ENCODE results near the gene PRKCQ. TPM values are rescaled to one million over a fixed set of nuclear protein-coding genes. Genes with fewer than 3 reads are reported as not detected.

PRKCQ gene
- total RNA-seq, 2 experiments from 2014 or later = 4.0 to 7.8 TPM

DNA sequence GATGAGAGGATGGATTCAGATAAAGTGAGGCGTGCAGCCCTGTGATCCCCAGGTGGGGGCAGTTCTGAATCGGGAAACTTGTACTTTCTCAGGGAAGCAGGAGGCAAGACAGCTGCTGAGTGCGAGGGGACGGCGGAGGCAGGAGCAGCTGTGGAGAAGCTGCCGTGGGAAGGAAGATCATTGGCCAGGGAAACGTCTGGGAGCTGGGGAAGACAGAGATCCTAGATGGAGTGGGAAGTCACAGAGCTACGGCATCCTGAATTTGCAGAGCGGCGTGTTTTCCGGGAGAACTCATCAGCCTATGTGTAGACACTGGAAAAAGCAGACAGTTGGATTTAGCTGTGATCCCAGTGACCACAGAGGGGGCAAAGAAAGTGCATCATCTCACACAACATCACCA, 9.2 kb downstream of the PRKCQ start:
- Histone ChIP-seq H3K27ac (ENCODE audit: low read depth, low read length, poor library complexity, severe bottlenecking) (no peak overlapping the region), H2AFZ (ENCODE audit: low read length) (no peak overlapping the region), H3K9me3 (ENCODE audit: low read length) (no peaks in the 10 kb centered on the region), H3K9me2 (ENCODE audit: insufficient read depth, low read length) (no peaks in the 10 kb centered on the region), H3K4me2 (ENCODE audit: low read length) (no peak overlapping the region), H3K79me2 (ENCODE audit: insufficient read depth, low read depth, low read length) (no peaks in the 10 kb centered on the region), H3K36me3 (ENCODE audit: insufficient read depth, low read length) (no peaks in the 10 kb centered on the region), H4K20me1 (ENCODE audit: insufficient read depth, low read length) (no peaks in the 10 kb centered on the region), H3K4me3 (ENCODE audit: low read depth, low read length, poor library complexity, severe bottlenecking) (no peak overlapping the region), H3K4me1 (ENCODE audit: insufficient read depth, low read length, poor library complexity, severe bottlenecking) (no peaks in the 10 kb centered on the region)
- intact Hi-C loops (cut with micrococcal nuclease; ENCODE audit: unreplicated experiment) = no loop called here
- POLR2A ChIA-PET = interaction anchor here (0.6 kb wide), 1 partner anchor 95 kb away, joined by 4 read pairs; no protein-coding TSS in a partner anchor
- no TSS peak for BruUV-seq (replicated peaks)
- no peak for DNase-seq (ENCODE audit: low spot score)
- CTCF ChIA-PET (ENCODE audit: unreplicated experiment) = no interaction called here
- no peak for TF ChIP-seq EZH2phosphoT487 (IDR thresholded peaks at IDR 0.05; ENCODE audit: borderline replicate concordance, low read depth, low read length)
- TF ChIP-seq, protein P1, sequence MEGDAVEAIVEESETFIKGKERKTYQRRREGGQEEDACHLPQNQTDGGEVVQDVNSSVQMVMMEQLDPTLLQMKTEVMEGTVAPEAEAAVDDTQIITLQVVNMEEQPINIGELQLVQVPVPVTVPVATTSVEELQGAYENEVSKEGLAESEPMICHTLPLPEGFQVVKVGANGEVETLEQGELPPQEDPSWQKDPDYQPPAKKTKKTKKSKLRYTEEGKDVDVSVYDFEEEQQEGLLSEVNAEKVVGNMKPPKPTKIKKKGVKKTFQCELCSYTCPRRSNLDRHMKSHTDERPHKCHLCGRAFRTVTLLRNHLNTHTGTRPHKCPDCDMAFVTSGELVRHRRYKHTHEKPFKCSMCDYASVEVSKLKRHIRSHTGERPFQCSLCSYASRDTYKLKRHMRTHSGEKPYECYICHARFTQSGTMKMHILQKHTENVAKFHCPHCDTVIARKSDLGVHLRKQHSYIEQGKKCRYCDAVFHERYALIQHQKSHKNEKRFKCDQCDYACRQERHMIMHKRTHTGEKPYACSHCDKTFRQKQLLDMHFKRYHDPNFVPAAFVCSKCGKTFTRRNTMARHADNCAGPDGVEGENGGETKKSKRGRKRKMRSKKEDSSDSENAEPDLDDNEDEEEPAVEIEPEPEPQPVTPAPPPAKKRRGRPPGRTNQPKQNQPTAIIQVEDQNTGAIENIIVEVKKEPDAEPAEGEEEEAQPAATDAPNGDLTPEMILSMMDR (conservative IDR thresholded peaks at IDR 0.05; ENCODE audit: low read length) = no peak

DNA sequence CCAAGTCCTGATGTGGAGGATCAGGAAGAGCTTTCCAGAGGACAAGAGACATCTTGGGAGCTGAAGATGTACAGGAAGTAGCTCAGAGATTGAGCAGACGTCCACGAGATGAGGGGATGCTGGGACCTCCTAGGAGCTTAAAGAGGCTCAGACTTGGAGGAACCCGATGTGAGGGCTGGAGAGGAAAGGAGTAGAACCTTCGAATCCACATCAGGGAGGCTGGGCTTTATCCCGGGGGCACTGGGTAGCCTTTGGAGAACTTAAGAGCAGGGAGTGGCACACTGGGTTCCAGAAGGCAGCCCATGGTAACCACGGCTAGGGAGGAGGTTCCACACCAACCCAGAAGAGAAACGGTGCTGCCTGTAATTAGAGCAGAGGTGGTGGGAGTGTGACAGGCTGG, 10.8 kb downstream of the PRKCQ start:
- ChIA-PET CTCF (ENCODE audit: unreplicated experiment) (interaction anchor here (0.6 kb wide), 1 partner anchor 10 kb away, joined by 3 read pairs; no protein-coding TSS in a partner anchor), POLR2A (interaction anchor here (0.5 kb wide), 1 partner anchor 10 kb away, joined by 3 read pairs; no protein-coding TSS in a partner anchor)
- H3K79me2 ChIP-seq (ENCODE audit: insufficient read depth, low read depth, low read length) = no peaks in the 10 kb centered on the region
- no peak overlapping the region for H3K4me3 ChIP-seq (ENCODE audit: low read depth, low read length, poor library complexity, severe bottlenecking)
- TF ChIP-seq, protein P1 (conservative IDR thresholded peaks at IDR 0.05; ENCODE audit: low read length) = no peak
- TF ChIP-seq EZH2phosphoT487 (IDR thresholded peaks at IDR 0.05; ENCODE audit: borderline replicate concordance, low read depth, low read length) = no peak
- intact Hi-C loops (cut with micrococcal nuclease; ENCODE audit: unreplicated experiment) = no loop called here
- no peaks in the 10 kb centered on the region for H3K36me3 ChIP-seq (ENCODE audit: insufficient read depth, low read length)
- no peaks in the 10 kb centered on the region for H3K4me1 ChIP-seq (ENCODE audit: insufficient read depth, low read length, poor library complexity, severe bottlenecking)
- no peak overlapping the region for H3K4me2 ChIP-seq (ENCODE audit: low read length)
- no peaks in the 10 kb centered on the region for H4K20me1 ChIP-seq (ENCODE audit: insufficient read depth, low read length)
- no peak overlapping the region for H2AFZ ChIP-seq (ENCODE audit: low read length)
- no TSS peak for BruUV-seq (replicated peaks)
- no peaks in the 10 kb centered on the region for H3K9me2 ChIP-seq (ENCODE audit: insufficient read depth, low read length)
- DNase-seq (ENCODE audit: low spot score) = no peak
- no peak overlapping the region for H3K27ac ChIP-seq (ENCODE audit: low read depth, low read length, poor library complexity, severe bottlenecking)
- H3K9me3 ChIP-seq (ENCODE audit: low read length) = no peaks in the 10 kb centered on the region

DNA sequence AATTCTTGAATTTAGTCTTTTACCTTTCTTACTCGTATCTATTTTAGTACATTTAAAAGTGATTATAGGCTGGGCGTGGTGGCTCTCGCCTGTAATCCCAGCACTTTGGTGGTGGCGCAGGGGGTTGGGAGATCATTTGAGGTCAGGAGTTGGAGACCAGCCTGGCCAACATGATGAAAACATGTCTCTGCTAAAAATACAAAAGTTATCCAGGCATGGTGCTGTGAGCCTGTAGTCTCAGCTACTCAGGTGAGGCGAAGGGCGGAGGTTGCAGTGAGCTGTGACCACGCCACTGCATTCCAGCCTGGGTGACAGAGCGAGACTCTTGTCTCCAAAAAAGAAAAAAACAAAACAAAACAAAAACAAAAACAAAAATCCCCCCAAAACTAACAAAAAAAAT, 12.2 kb downstream of the PRKCQ start:
- ChIA-PET POLR2A (interaction anchor here (0.8 kb wide), 1 partner anchor 36 kb away, joined by 3 read pairs; no protein-coding TSS in a partner anchor), CTCF (ENCODE audit: unreplicated experiment) (no interaction called here)
- Histone ChIP-seq H3K79me2 (ENCODE audit: insufficient read depth, low read depth, low read length) (no peaks in the 10 kb centered on the region), H3K36me3 (ENCODE audit: insufficient read depth, low read length) (no peaks in the 10 kb centered on the region), H3K27ac (ENCODE audit: low read depth, low read length, poor library complexity, severe bottlenecking) (no peak overlapping the region), H3K9me2 (ENCODE audit: insufficient read depth, low read length) (no peaks in the 10 kb centered on the region), H3K4me3 (ENCODE audit: low read depth, low read length, poor library complexity, severe bottlenecking) (no peak overlapping the region), H4K20me1 (ENCODE audit: insufficient read depth, low read length) (no peaks in the 10 kb centered on the region), H2AFZ (ENCODE audit: low read length) (no peak overlapping the region), H3K9me3 (ENCODE audit: low read length) (no peaks in the 10 kb centered on the region), H3K4me1 (ENCODE audit: insufficient read depth, low read length, poor library complexity, severe bottlenecking) (no peaks in the 10 kb centered on the region), H3K4me2 (ENCODE audit: low read length) (peak overlapping the region; percentile 27; the same call in 1 of the 2 replicates)
- no peak for TF ChIP-seq EZH2phosphoT487 (IDR thresholded peaks at IDR 0.05; ENCODE audit: borderline replicate concordance, low read depth, low read length)
- TF ChIP-seq, protein P1 (conservative IDR thresholded peaks at IDR 0.05; ENCODE audit: low read length) = no peak
- BruUV-seq (replicated peaks) = no TSS peak
- DNase-seq (ENCODE audit: low spot score) = no peak
- intact Hi-C loops (cut with micrococcal nuclease; ENCODE audit: unreplicated experiment) = no loop called here

All from OCI-LY7 (cell line).